PC-3 (cell line): ENCODE results near the gene SLC25A28.

Experiments
- CTCF ChIP-seq: fragments of 300-600 bp; sonication (generic); conservative IDR thresholded peaks from 2 replicates; pipeline ENCODE4 v1.5.1; 2017; ENCODE audit warnings: antibody characterized with exemption, low read depth, mild to moderate bottlenecking, low read length
- EZH2 ChIP-seq: fragments of 300-600 bp; sonication (generic); IDR thresholded peaks from one replicate; pipeline ENCODE4 v1.6.1; 2017; ENCODE audit warnings: antibody characterized with exemption, mild to moderate bottlenecking, low read length; ENCODE audit not compliant: unreplicated experiment
- EZH2phosphoT487 ChIP-seq: fragments of 300-600 bp; sonication (generic); IDR thresholded peaks from 2 replicates; pipeline ENCODE4 v1.6.1; 2018; ENCODE audit warnings: mild to moderate bottlenecking, antibody characterized with exemption, low read length, borderline replicate concordance

DNA sequence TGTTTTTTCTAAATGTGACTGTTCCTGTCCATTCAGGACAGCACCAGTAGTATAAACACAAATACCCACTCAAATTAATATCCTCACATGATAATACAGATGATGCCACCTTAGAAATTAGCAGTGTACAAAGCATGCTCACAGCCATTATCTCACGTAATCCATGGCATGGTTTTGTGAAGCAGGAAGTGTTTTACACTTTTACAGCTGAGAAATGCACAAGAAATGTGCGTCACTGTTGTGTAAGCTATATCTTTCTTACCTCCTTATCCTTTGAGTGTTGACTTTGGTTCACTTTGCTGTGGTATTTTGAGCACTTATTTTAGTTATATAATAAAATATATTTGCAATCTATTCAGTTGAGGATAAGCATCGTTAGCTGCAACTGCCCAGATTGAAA is 55.9 kb downstream of the SLC25A28 start:
- TF ChIP-seq CTCF: no peak
- no peak for TF ChIP-seq EZH2
- TF ChIP-seq EZH2phosphoT487: no peak
